Activated CD8-positive, alpha-beta memory T cell treated with anti-CD3 and anti-CD28 coated beads for 24 hours (primary cell): ENCODE measurements around the gene TM4SF1.

Experiments used
- DNase-seq: peaks from one replicate; pipeline ENCODE4 v3.0.0-alpha.2; 2020

Gene TM4SF1

GRCh38 chr3:149373235-149374125 is 4.0 kb downstream of the TM4SF1 start:
- DNase-seq: no peak

GRCh38 chr3:149371723-149372114 is 5.7 kb downstream of the TM4SF1 start:
- no peak for DNase-seq

- DNase-seq: no peak
These were observed 6.3 kb downstream of the TM4SF1 start for GRCh38 chr3:149371001-149371722.

GRCh38 chr3:149369991-149370866 is 7.2 kb downstream of the TM4SF1 start:
- no peak for DNase-seq

GRCh38 chr3:149368674-149369497 is 8.6 kb downstream of the TM4SF1 start:
- DNase-seq: no peak

- DNase-seq: no peak
These were observed 9.2 kb downstream of the TM4SF1 start for GRCh38 chr3:149368201-149368673.

GRCh38 chr3:149366941-149367840 is 10.3 kb downstream of the TM4SF1 start:
- DNase-seq: no peak

GRCh38 chr3:149366031-149366430 is 11.4 kb downstream of the TM4SF1 start:
- DNase-seq: no peak

- DNase-seq: no peak
These were observed 12.8 kb downstream of the TM4SF1 start for GRCh38 chr3:149364624-149365023.

- DNase-seq: no peak
These were observed 14.4 kb downstream of the TM4SF1 start for GRCh38 chr3:149363053-149363452.

- DNase-seq: no peak
These were observed 15.1 kb downstream of the TM4SF1 start for GRCh38 chr3:149362366-149362765.

GRCh38 chr3:149356630-149357029 is 20.8 kb downstream of the TM4SF1 start:
- DNase-seq: no peak

GRCh38 chr3:149356044-149356592 is 21.3 kb downstream of the TM4SF1 start:
- no peak for DNase-seq

- DNase-seq: no peak
These were observed 23.8 kb downstream of the TM4SF1 start for GRCh38 chr3:149353581-149354184.

- peak; percentile 59 for DNase-seq
These were observed 24.9 kb downstream of the TM4SF1 start for GRCh38 chr3:149352556-149352955.

- no peak for DNase-seq
These were observed 33.5 kb downstream of the TM4SF1 start for GRCh38 chr3:149343951-149344350.

GRCh38 chr3:149342413-149343380 is 34.8 kb downstream of the TM4SF1 start:
- DNase-seq: no peak

- no peak for DNase-seq
These were observed 37.0 kb downstream of the TM4SF1 start for GRCh38 chr3:149340310-149340933.
